Measurements from ENCODE around the gene SAT1.

Gene SAT1

GRCh38 chrX:23789386-23790154 lies 6.6 kb downstream of the SAT1 start:
- no peak for DNase-seq (ENCODE audit: low read depth)
- in situ Hi-C loops (cut with HindIII; ENCODE audit: low sequenced_read_pairs), result no loop called here
- no peak for TF ChIP-seq CTCF (IDR thresholded peaks at IDR 0.05; ENCODE audit: low read depth, low read length, missing control alignments)
- H3K4me3 ChIP-seq (ENCODE audit: low read depth, low read length), result no peak overlapping the region

- no peak for DNase-seq (ENCODE audit: low read depth)
- TF ChIP-seq CTCF (IDR thresholded peaks at IDR 0.05; ENCODE audit: low read depth, low read length, missing control alignments), result no peak
- no peak overlapping the region for H3K4me3 ChIP-seq (ENCODE audit: low read depth, low read length)
- in situ Hi-C loops (cut with HindIII; ENCODE audit: low sequenced_read_pairs), result no loop called here
Observed at GRCh38 chrX:23790155-23790497, 7.2 kb downstream of the SAT1 start.

GRCh38 chrX:23792861-23793553 lies 10.0 kb downstream of the SAT1 start:
- H3K4me3 ChIP-seq (ENCODE audit: low read depth, low read length), result no peak overlapping the region
- DNase-seq (ENCODE audit: low read depth), result no peak
- in situ Hi-C loops (cut with HindIII; ENCODE audit: low sequenced_read_pairs), result no loop called here
- no peak for TF ChIP-seq CTCF (IDR thresholded peaks at IDR 0.05; ENCODE audit: low read depth, low read length, missing control alignments)

- no peak for DNase-seq (ENCODE audit: low read depth)
Observed at GRCh38 chrX:23795221-23795620, 12.2 kb downstream of the SAT1 start.

GRCh38 chrX:23797371-23798128 lies 14.6 kb downstream of the SAT1 start:
- no peak for DNase-seq (ENCODE audit: low read depth)
- in situ Hi-C loops (cut with HindIII; ENCODE audit: low sequenced_read_pairs), result no loop called here
- no peak for TF ChIP-seq CTCF (IDR thresholded peaks at IDR 0.05; ENCODE audit: low read depth, low read length, missing control alignments)
- no peak overlapping the region for H3K4me3 ChIP-seq (ENCODE audit: low read depth, low read length)

More at GRCh38 chrX:23795221-23795620, 12.2 kb downstream of the SAT1 start:
- no peak for TF ChIP-seq CTCF (IDR thresholded peaks at IDR 0.05; ENCODE audit: low read depth, low read length, missing control alignments)
- in situ Hi-C loops (cut with HindIII; ENCODE audit: low sequenced_read_pairs), result no loop called here
- no peak overlapping the region for H3K4me3 ChIP-seq (ENCODE audit: low read depth, low read length)

- no peak overlapping the region for H3K4me3 ChIP-seq (ENCODE audit: low read depth, low read length)
- no peak for DNase-seq (ENCODE audit: low read depth)
- in situ Hi-C loops (cut with HindIII; ENCODE audit: low sequenced_read_pairs), result no loop called here
- no peak for TF ChIP-seq CTCF (IDR thresholded peaks at IDR 0.05; ENCODE audit: low read depth, low read length, missing control alignments)
Observed at GRCh38 chrX:23799469-23800065, 16.6 kb downstream of the SAT1 start.

All from astrocyte of the cerebellum (primary cell).